ENCODE results near the gene ITGB6.
"Not testable (repeated sequence)": the region's sequence is repeated elsewhere in the genome, so short reads cannot be mapped to it uniquely, and the experiment has no call there.

Gene ITGB6

DNA sequence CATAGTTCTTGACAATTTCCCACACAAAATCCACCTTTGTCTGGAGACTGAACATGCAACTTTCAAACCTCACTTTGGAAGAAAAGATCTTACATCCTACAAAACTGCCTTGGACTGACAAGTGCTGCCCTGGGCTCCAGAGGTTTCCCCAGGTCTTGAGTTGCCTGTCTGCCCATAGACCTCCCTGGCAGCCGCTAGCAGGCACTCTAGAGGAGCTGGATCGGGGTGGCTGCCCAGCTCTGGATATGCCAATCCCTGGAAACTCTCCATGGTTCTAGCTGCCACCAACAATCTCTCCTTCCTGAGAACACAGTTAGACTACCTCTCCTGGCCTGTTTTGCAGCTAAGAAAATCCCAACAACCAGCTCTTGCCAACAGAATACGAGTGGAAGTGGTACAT lies 3.4 kb upstream of the ITGB6 start:
- FAIRE-seq, result no peak
- no peak for DNase-seq (ENCODE audit: insufficient read length)
- no peak for TF ChIP-seq TAF1 (IDR thresholded peaks at IDR 0.05; ENCODE audit: borderline replicate concordance, low read depth, low read length)

DNA sequence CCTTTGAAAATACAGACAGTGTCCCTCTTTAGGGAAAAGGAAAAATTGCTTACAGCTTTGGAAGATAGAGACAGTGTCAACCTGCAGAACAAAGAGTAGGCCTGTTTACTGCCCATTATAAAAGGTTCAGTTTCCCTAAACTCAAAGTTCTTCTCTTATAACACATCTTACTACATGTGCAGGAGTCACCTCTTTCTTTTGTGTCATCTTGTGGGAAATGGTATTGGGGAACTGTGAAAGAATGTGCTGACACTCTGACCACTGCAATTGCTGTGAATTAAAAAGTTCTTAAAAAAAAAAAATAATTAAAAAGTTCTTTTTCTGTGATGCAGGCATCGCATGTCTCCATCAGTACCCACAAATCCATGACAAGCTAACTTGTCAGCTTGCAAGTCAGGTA lies 2.9 kb upstream of the ITGB6 start:
- TF ChIP-seq TAF1 (IDR thresholded peaks at IDR 0.05; ENCODE audit: borderline replicate concordance, low read depth, low read length), result no peak
- no peak for TF ChIP-seq POLR2A (IDR thresholded peaks at IDR 0.05; ENCODE audit: low read depth, low read length)
- TF ChIP-seq POLR2AphosphoS5 (IDR thresholded peaks at IDR 0.05; ENCODE audit: low read depth, low read length), result no peak
- no peak for FAIRE-seq
- no peak for DNase-seq (ENCODE audit: insufficient read length)

DNA sequence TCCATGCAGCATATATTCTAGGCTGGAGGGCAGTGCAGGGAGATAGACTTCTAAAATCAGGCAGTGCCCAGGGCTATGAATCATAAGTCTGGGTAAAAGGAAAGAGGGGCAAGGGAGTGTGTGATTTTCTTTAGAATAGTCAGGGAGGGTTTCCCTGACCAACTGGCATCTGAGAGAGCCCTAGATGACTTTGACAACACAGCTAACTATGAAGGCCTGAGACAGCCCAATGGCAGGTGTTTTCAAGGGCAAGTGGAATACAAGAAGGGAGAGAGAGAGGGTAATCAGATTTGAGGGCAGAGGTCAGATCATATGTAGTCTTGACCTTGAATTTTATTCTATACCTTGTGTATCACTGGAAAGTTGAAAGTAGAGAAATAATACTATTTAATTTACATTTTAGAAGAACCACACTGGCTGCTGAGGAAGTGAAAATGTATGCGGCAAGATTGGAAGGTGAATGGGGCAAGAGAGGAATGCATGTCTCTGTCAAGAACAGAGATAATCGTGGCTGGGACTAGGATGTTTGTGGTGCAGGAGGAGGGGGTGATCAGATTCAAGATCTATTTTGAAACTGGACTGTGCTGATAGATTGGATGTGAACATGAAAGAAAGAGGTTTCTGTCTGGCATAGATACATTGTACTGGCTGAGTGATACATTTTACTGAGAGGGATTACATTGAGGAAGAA lies 1.9 kb upstream of the ITGB6 start:
- FAIRE-seq, result no peak
- DNase-seq (ENCODE audit: insufficient read length), result no peak
- TF ChIP-seq TAF1 (IDR thresholded peaks at IDR 0.05; ENCODE audit: borderline replicate concordance, low read depth, low read length) (no peak), POLR2AphosphoS5 (IDR thresholded peaks at IDR 0.05; ENCODE audit: low read depth, low read length) (no peak), POLR2A (IDR thresholded peaks at IDR 0.05; ENCODE audit: low read depth, low read length) (no peak)

GRCh38 chr2:160200921-160201320 lies 849 bp upstream of the ITGB6 start:
- TF ChIP-seq TAF1 (IDR thresholded peaks at IDR 0.05; ENCODE audit: borderline replicate concordance, low read depth, low read length) (no peak), POLR2AphosphoS5 (IDR thresholded peaks at IDR 0.05; ENCODE audit: low read depth, low read length) (no peak), POLR2A (IDR thresholded peaks at IDR 0.05; ENCODE audit: low read depth, low read length) (no peak)
- FAIRE-seq (no peak), DNase-seq (ENCODE audit: insufficient read length) (no peak)

GRCh38 chr2:160199053-160199452 lies 1.0 kb downstream of the ITGB6 start:
- DNase-seq (ENCODE audit: insufficient read length), result no peak
- TF ChIP-seq TAF1 (IDR thresholded peaks at IDR 0.05; ENCODE audit: borderline replicate concordance, low read depth, low read length) (no peak), POLR2A (IDR thresholded peaks at IDR 0.05; ENCODE audit: low read depth, low read length) (no peak), POLR2AphosphoS5 (IDR thresholded peaks at IDR 0.05; ENCODE audit: low read depth, low read length) (no peak)
- no peak for FAIRE-seq

DNA sequence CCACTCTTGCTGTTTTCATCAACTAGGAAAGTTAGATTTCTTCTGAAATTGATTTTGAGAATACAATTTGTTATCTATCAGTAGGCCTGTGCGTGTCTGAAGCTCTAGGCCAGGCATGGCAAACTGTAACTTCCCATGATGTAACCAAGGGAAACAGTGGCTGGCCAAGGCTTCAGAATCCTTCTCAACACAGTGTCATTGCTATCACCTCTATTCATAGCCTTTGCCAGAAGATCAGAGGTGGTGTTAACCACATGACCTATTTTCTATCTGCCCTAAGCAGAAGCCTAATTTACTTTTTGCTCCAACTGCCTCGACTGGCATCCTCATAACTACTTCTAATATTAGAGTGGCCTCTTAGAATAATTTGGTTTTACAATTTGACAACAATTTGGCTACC lies 2.5 kb downstream of the ITGB6 start:
- no peak for FAIRE-seq
- TF ChIP-seq POLR2A (IDR thresholded peaks at IDR 0.05; ENCODE audit: low read depth, low read length) (no peak), POLR2AphosphoS5 (IDR thresholded peaks at IDR 0.05; ENCODE audit: low read depth, low read length) (no peak), TAF1 (IDR thresholded peaks at IDR 0.05; ENCODE audit: borderline replicate concordance, low read depth, low read length) (no peak)
- no peak for DNase-seq (ENCODE audit: insufficient read length)

DNA sequence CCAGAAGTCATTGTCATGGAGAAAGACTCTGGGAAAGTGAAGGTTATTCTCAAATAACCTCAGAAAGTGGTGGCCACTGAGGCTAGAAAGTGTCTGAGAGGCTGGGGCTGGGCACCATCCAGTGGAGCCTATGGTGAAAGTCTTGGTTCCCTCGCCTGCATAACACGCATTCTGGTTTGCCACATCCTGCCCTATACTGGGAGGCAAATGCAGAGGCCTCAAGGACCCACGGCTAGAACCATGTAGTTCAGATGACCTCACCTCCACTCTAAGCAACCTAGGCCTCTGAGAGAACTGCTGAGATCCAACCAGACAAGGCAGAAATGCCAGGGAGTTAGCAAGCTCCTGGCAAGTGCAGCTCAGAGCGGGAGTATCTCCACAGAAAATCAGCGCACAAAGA lies 5.1 kb downstream of the ITGB6 start:
- FAIRE-seq (no peak), DNase-seq (ENCODE audit: insufficient read length) (no peak)
- TF ChIP-seq POLR2A (IDR thresholded peaks at IDR 0.05; ENCODE audit: low read depth, low read length), result no peak
- TF ChIP-seq TAF1 (IDR thresholded peaks at IDR 0.05; ENCODE audit: borderline replicate concordance, low read depth, low read length), result no peak

DNA sequence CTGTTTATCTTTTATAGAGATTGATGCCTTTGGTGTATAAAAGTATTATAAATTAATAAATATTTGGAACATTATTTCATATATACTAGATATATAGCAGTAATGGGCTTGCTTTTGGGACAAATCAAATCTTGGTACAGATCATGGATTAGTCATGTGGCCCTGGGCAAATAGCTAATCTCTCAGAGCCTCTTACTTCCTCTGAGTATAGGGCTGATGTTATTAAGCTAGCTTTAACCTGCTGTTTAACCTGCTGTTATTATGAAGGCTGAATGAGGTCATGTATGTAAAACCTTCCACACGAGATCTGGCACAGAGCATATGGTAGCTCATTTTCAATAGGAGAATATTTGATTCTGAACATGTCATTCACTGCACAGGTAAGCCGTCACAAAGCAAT lies 5.7 kb downstream of the ITGB6 start:
- TF ChIP-seq POLR2AphosphoS5 (IDR thresholded peaks at IDR 0.05; ENCODE audit: low read depth, low read length), result no peak
- no peak for TF ChIP-seq POLR2A (IDR thresholded peaks at IDR 0.05; ENCODE audit: low read depth, low read length)
- TF ChIP-seq TAF1 (IDR thresholded peaks at IDR 0.05; ENCODE audit: borderline replicate concordance, low read depth, low read length), result no peak
- FAIRE-seq (peak; percentile 60), DNase-seq (ENCODE audit: insufficient read length) (no peak)

DNA sequence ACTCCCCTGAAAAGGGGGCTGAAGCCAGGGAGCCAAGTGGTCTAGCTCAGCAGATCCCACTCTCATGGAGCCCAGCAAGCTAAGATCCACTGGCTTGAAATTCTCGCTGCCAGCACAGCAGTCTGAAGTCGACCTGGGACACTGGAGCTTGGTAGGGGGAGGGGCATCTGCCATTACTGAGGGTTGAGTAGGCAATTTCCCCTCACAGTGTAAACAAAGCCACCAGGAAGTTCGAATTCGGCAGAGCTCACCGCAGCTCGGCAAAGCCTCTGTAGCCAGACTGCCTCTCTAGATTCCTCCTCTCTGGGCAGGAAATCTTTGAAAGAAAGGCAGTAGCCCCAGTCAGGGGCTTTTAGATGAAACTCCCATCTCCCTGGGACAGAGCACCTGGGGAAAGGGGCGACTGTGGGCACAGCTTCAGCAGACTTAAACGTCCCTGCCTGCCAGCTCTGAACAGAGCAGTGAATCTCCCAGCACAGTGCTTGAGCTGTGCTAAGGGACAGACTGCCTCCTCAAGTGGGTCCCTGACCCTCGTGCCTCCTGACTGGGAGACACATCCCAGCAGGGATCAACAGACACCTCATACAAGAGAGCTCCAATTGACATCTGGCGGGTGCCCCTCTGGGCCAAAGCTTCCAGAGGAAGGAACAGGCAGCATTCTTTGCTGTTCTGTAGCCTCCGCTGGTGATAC lies 18.8 kb downstream of the ITGB6 start:
- FAIRE-seq; DNase-seq (ENCODE audit: insufficient read length): not testable (repeated sequence)

- not testable (repeated sequence) for DNase-seq (ENCODE audit: insufficient read length)
Observed at GRCh38 chr2:160180690-160181089, 19.4 kb downstream of the ITGB6 start.

GRCh38 chr2:160180172-160180571 lies 19.9 kb downstream of the ITGB6 start:
- TF ChIP-seq POLR2AphosphoS5 (IDR thresholded peaks at IDR 0.05; ENCODE audit: low read depth, low read length) (no peak), POLR2A (IDR thresholded peaks at IDR 0.05; ENCODE audit: low read depth, low read length) (no peak), TAF1 (IDR thresholded peaks at IDR 0.05; ENCODE audit: borderline replicate concordance, low read depth, low read length) (no peak)
- DNase-seq (ENCODE audit: insufficient read length), result no peak
- no peak for FAIRE-seq

More at GRCh38 chr2:160180690-160181089, 19.4 kb downstream of the ITGB6 start:
- not testable (repeated sequence) for FAIRE-seq

DNA sequence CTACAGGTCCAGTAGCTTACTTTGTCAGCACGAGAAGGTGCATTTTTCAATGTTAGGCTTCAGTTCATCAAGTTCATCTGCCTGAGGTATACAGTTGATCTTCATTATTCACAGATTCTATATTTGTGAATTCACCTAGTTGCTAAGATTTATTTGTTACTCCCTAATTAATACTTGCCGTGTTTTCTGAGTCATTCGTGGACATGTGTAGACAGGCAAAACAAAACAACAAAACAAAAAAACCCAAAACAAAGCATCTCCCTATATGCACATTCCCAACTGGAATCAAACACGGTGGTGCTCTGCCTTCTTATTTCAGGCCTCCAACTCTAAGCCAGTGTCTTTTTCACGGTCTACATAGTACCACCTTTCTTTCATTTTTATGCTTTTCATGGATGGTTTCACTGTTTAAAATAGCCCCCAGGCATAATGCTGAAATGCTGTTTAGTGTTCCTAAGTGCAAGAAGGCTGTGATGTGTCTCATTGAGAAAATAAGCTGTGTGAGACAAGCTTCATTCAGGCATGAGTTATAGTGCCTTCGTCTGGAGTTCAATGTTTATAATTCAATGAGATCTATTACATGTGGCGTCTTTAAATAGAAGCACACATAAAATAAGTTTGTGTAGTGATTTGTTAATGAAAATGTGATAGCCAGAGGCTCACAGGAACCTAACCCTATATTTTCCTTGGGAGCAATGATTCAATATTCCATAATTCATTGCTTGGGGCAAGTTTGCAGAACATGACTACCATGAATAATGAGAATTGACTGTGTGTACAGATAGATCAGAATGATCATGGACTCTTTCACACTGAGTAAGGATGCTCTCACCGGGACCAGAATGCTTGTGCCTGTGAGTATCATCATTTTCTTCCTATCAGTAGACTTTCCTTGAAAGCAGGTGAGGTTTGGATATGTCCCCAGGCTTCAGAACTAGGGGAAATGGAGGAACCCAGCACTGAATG lies 24.6 kb downstream of the ITGB6 start:
- DNase-seq (ENCODE audit: insufficient read length) (no peak), FAIRE-seq (no peak)
- TF ChIP-seq TAF1 (IDR thresholded peaks at IDR 0.05; ENCODE audit: borderline replicate concordance, low read depth, low read length) (no peak), POLR2A (IDR thresholded peaks at IDR 0.05; ENCODE audit: low read depth, low read length) (no peak), POLR2AphosphoS5 (IDR thresholded peaks at IDR 0.05; ENCODE audit: low read depth, low read length) (no peak)
